Measurements from ENCODE around the gene KCNH2.
"Not testable (repeated sequence)": the region's sequence is repeated elsewhere in the genome, so short reads cannot be mapped to it uniquely, and the experiment has no call there.

The KCNH2 gene

DNA sequence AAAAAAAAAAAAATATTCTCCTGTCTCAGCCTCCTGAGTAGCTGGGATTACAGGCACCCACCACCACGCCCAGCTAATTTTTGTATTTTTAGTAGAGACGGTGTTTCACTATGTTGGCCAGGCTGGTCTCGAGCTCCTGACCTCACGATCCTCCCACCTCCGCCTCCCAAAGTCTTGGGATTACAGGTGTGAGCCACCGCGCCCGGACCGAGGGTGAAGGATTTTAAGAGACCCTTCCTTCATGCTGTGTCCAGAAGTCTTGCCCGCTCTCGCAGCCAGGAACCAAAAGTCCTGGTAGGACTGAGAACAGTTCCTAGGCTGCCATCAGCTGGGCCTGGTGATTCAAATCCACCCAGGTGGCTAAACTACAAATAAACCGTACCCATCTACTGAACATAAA, 33.5 kb upstream of the KCNH2 start:
- Histone ChIP-seq H3K27ac (ENCODE audit: low read depth, low read length) (0 out of 2 replicates have a peak overlapping the region, but pooled peaks have one; percentile 5), H3K4me1 (ENCODE audit: control insufficient read depth, insufficient read depth, low read length, unreplicated experiment) (peaks cover 11% of the 10 kb centered on the region)
- H3K79me2 ChIP-seq (ENCODE audit: control insufficient read depth, insufficient read depth, low read length, unreplicated experiment); H3K4me3 ChIP-seq (ENCODE audit: low read depth, low read length); H2AFZ ChIP-seq (ENCODE audit: low read length, unreplicated experiment); H3K27me3 ChIP-seq (ENCODE audit: insufficient read depth, low read length); H3K36me3 ChIP-seq (ENCODE audit: insufficient read depth, low read length): not testable (repeated sequence)

DNA sequence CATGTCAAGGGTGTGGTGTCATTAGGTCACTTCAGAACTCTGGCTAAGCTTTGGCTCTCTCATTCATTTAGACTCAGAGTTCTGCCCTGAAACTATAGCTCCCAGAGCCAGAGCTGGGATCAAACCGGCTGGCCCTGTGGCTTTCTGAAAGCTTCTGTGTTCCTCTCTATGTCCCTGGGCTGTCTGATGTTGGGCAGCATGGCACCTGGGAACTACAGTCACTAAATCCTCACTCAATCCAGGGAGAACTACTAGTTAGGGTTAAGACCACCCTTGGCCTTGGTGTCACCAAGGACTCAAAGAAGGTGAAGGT, 32.9 kb upstream of the KCNH2 start:
- H2AFZ ChIP-seq (ENCODE audit: low read length, unreplicated experiment) = peak overlapping the region; percentile 23
- peaks cover 11% of the 10 kb centered on the region for H3K4me1 ChIP-seq (ENCODE audit: control insufficient read depth, insufficient read depth, low read length, unreplicated experiment)
- H3K79me2 ChIP-seq (ENCODE audit: control insufficient read depth, insufficient read depth, low read length, unreplicated experiment) = no peaks in the 10 kb centered on the region
- no peak overlapping the region for H3K27ac ChIP-seq (ENCODE audit: low read depth, low read length)
- H3K4me3 ChIP-seq (ENCODE audit: low read depth, low read length) = no peak overlapping the region
- no peaks in the 10 kb centered on the region for H3K27me3 ChIP-seq (ENCODE audit: insufficient read depth, low read length)
- H3K36me3 ChIP-seq (ENCODE audit: insufficient read depth, low read length) = no peaks in the 10 kb centered on the region

DNA sequence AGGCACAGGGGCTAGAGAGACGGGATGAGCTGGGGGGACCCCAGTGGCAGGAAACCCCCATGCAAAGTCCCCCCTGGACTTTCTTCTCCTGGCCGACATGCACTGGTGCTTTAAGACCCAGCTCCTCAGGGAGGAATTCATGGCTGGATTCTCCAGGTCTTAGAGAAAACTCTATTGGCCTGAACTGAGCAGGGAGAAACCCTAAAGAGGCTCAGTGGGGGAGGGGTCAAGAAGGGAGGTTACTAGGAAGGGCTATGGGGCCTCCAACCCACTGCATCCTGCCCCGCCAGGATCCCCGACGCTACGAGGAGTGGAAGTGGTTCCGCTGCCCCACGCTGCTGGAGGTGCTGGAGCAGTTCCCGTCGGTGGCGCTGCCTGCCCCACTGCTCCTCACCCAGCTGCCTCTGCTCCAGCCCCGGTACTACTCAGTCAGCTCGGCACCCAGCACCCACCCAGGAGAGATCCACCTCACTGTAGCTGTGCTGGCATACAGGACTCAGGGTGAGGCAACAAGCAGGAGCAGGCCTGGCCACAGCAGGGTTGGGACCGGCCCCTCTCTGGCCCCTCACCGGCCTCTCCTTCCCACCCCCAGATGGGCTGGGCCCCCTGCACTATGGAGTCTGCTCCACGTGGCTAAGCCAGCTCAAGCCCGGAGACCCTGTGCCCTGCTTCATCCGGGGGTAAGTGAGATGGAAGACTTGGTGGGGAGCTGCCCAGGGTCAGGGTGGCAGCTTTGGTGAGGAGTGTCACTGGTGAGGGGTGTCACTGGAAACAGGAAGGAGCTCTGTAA, 32.4 kb upstream of the KCNH2 start:
- no peak overlapping the region for H3K27ac ChIP-seq (ENCODE audit: low read depth, low read length)
- H3K4me3 ChIP-seq (ENCODE audit: low read depth, low read length) = no peak overlapping the region
- peaks cover 11% of the 10 kb centered on the region for H3K4me1 ChIP-seq (ENCODE audit: control insufficient read depth, insufficient read depth, low read length, unreplicated experiment)
- no peaks in the 10 kb centered on the region for H3K27me3 ChIP-seq (ENCODE audit: insufficient read depth, low read length)
- H2AFZ ChIP-seq (ENCODE audit: low read length, unreplicated experiment) = peak overlapping the region; percentile 23
- no peaks in the 10 kb centered on the region for H3K36me3 ChIP-seq (ENCODE audit: insufficient read depth, low read length)
- H3K79me2 ChIP-seq (ENCODE audit: control insufficient read depth, insufficient read depth, low read length, unreplicated experiment) = no peaks in the 10 kb centered on the region

DNA sequence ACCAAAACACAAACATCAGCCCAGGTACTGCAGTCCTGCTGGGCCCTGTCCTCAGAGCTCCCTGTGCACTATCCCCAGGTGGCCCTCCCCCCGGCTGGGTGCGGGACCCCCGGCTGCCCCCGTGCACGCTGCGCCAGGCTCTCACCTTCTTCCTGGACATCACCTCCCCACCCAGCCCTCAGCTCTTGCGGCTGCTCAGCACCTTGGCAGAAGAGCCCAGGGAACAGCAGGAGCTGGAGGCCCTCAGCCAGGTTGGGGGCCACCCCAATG, 31.9 kb upstream of the KCNH2 start:
- no peak overlapping the region for H3K27ac ChIP-seq (ENCODE audit: low read depth, low read length)
- no peak overlapping the region for H3K4me3 ChIP-seq (ENCODE audit: low read depth, low read length)
- peaks cover 11% of the 10 kb centered on the region for H3K4me1 ChIP-seq (ENCODE audit: control insufficient read depth, insufficient read depth, low read length, unreplicated experiment)
- H3K36me3 ChIP-seq (ENCODE audit: insufficient read depth, low read length) = no peaks in the 10 kb centered on the region
- peaks cover 2% of the 10 kb centered on the region; the same call in 1 of the 2 replicates for H3K27me3 ChIP-seq (ENCODE audit: insufficient read depth, low read length)
- no peaks in the 10 kb centered on the region for H3K79me2 ChIP-seq (ENCODE audit: control insufficient read depth, insufficient read depth, low read length, unreplicated experiment)
- H2AFZ ChIP-seq (ENCODE audit: low read length, unreplicated experiment) = no peak overlapping the region

DNA sequence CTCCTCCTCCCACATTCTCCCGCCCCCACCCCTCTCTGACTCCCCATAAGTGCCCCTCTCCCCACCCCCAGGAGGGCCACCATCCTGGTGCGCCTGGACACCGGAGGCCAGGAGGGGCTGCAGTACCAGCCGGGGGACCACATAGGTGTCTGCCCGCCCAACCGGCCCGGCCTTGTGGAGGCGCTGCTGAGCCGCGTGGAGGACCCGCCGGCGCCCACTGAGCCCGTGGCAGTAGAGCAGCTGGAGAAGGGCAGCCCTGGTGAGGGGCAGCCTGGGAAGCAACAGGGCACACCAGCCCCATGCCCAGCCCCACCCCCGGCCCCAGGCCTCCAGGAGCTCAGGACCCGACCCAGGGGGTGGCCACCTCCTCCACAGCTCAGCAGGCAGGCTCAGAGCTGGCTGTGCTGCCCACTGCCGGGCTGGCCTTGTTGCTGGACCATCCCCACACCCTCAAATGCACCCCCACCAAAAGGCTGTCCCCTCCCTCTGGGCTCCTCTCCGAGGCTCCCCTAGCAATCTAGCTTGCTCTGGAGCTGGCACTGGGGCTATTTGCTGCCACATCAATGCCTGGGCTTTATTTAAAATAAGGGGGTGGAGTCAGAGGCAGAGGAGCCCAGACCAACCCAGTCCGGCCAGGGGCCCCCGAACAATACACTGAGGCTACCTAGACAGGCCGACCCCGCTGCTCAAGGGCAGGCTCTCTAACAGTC, 31.4 kb upstream of the KCNH2 start:
- H3K36me3 ChIP-seq (ENCODE audit: insufficient read depth, low read length) = no peaks in the 10 kb centered on the region
- H3K4me1 ChIP-seq (ENCODE audit: control insufficient read depth, insufficient read depth, low read length, unreplicated experiment) = peaks cover 11% of the 10 kb centered on the region
- peaks cover 2% of the 10 kb centered on the region; the same call in 1 of the 2 replicates for H3K27me3 ChIP-seq (ENCODE audit: insufficient read depth, low read length)
- H3K4me3 ChIP-seq (ENCODE audit: low read depth, low read length) = no peak overlapping the region
- H2AFZ ChIP-seq (ENCODE audit: low read length, unreplicated experiment) = no peak overlapping the region
- no peak overlapping the region for H3K27ac ChIP-seq (ENCODE audit: low read depth, low read length)
- no peaks in the 10 kb centered on the region for H3K79me2 ChIP-seq (ENCODE audit: control insufficient read depth, insufficient read depth, low read length, unreplicated experiment)

DNA sequence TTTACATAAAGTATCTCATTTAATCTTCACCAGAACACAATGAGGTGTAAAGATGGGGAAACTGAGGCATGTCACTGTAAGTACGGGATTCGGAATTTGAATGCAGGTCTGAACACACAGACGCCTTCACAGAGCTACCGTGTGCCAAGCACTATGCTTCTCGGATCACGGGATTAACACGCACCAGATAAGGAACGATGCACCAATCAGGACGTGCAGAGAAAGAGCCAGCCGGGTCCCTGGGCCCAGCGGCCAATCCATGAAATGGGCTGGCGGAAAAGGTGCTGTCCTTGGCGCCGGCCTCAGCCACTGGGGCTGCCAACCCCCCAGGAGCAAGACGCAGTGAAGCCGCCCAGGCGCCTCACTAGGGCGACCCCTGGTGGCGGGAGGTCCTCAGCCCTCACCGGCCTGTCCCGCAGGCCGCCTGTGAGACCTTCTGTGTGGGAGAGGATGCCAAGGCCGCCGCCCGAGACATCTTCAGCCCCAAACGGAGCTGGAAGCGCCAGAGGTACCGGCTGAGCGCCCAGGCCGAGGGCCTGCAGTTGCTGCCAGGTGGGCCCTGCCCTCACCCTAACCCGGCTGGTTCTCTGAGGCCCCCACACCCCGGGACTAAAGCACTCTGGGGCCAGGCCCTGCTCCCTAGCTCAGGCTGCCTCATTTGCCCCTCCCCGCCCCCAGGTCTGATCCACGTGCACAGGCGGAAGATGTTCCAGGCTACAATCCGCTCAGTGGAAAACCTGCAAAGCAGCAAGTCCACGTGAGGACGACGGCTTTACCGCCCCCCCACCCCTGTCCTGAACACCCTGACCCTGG, 30.6 kb upstream of the KCNH2 start:
- Histone ChIP-seq H3K36me3 (ENCODE audit: insufficient read depth, low read length) (no peaks in the 10 kb centered on the region), H3K79me2 (ENCODE audit: control insufficient read depth, insufficient read depth, low read length, unreplicated experiment) (no peaks in the 10 kb centered on the region), H3K27me3 (ENCODE audit: insufficient read depth, low read length) (peaks cover 3% of the 10 kb centered on the region; the same call in 1 of the 2 replicates), H2AFZ (ENCODE audit: low read length, unreplicated experiment) (peak overlapping the region; percentile 58), H3K4me3 (ENCODE audit: low read depth, low read length) (peak overlapping the region; percentile 51), H3K4me1 (ENCODE audit: control insufficient read depth, insufficient read depth, low read length, unreplicated experiment) (peaks cover 11% of the 10 kb centered on the region), H3K27ac (ENCODE audit: low read depth, low read length) (no peak overlapping the region)

DNA sequence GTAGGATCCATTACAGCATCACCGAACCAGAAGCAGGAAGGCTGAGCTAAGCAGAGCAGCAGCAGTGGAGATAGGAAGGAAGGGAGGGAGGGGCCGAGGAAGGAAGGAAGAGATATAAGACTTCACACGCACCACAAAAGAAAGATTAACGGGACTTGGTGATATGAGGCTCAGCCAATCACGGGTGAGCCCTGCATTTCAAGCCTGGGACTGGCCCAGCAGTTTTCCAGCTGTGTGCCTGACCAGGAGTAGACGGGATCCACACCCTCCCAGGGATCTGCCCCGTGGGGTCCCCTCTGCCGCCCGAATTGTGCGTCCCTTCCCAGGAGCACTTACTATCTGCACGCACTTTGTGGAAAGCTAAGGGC, 30.0 kb upstream of the KCNH2 start:
- Histone ChIP-seq H3K27ac (ENCODE audit: low read depth, low read length) (no peak overlapping the region), H3K4me3 (ENCODE audit: low read depth, low read length) (peak overlapping the region; percentile 51), H3K27me3 (ENCODE audit: insufficient read depth, low read length) (peaks cover 6% of the 10 kb centered on the region; the same call in 1 of the 2 replicates), H3K36me3 (ENCODE audit: insufficient read depth, low read length) (no peaks in the 10 kb centered on the region), H3K4me1 (ENCODE audit: control insufficient read depth, insufficient read depth, low read length, unreplicated experiment) (peaks cover 11% of the 10 kb centered on the region), H2AFZ (ENCODE audit: low read length, unreplicated experiment) (no peak overlapping the region), H3K79me2 (ENCODE audit: control insufficient read depth, insufficient read depth, low read length, unreplicated experiment) (no peaks in the 10 kb centered on the region)

DNA sequence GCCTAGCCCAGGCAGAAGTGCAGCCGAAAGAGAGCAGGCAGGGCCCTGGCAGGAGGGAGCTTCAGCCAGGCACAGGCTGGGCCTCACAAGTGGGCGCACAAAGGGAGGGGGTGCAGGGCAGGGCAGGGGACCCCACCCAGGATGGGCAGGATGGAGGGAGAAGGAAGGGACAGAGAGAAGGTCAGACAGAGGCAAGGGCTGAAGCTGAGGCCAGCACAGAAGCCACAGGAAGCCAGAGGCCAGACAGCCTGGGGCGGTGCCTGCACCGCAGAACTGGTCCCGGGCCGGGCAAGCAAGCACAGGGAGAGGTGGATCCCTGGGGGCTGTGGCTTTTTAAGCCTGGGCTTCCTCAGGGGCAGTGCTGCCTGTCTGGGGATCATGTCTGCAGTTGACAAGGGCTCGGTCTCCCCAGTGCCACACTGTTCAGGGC, 29.4 kb upstream of the KCNH2 start:
- H3K27ac ChIP-seq (ENCODE audit: low read depth, low read length) = no peak overlapping the region
- no peak overlapping the region for H3K4me3 ChIP-seq (ENCODE audit: low read depth, low read length)
- H3K27me3 ChIP-seq (ENCODE audit: insufficient read depth, low read length) = peaks cover 6% of the 10 kb centered on the region; the same call in 1 of the 2 replicates
- H3K36me3 ChIP-seq (ENCODE audit: insufficient read depth, low read length) = no peaks in the 10 kb centered on the region
- no peak overlapping the region for H2AFZ ChIP-seq (ENCODE audit: low read length, unreplicated experiment)
- H3K79me2 ChIP-seq (ENCODE audit: control insufficient read depth, insufficient read depth, low read length, unreplicated experiment) = no peaks in the 10 kb centered on the region
- peaks cover 8% of the 10 kb centered on the region for H3K4me1 ChIP-seq (ENCODE audit: control insufficient read depth, insufficient read depth, low read length, unreplicated experiment)

DNA sequence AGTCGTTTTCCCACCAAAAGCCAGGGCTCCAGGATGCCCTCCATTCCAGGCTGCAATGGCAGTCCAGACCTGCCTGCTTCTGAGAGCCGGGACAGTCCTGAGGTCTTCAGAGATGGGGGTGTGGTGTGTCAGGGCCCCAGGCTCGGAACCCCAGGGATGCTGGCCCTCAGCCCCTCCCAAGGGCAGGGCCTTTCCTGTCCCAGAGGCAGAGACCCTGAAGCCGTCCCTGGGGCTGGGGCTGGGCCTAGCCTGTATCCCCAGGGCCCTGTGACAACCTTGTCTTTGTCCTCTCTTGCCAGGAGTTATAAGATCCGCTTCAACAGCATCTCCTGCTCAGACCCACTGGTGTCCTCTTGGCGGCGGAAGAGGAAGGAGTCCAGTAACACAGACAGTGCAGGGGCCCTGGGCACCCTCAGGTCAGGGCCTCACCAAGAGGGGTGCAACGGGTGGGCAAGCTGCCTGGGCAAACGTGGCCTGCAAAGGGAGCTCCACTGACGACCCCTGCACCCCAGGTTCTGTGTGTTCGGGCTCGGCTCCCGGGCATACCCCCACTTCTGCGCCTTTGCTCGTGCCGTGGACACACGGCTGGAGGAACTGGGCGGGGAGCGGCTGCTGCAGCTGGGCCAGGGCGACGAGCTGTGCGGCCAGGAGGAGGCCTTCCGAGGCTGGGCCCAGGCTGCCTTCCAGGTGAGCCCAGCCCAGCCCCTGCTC, 28.6 kb upstream of the KCNH2 start:
- H3K27me3 ChIP-seq (ENCODE audit: insufficient read depth, low read length) = peaks cover 6% of the 10 kb centered on the region; the same call in 1 of the 2 replicates
- peaks cover 4% of the 10 kb centered on the region for H3K4me1 ChIP-seq (ENCODE audit: control insufficient read depth, insufficient read depth, low read length, unreplicated experiment)
- H3K79me2 ChIP-seq (ENCODE audit: control insufficient read depth, insufficient read depth, low read length, unreplicated experiment) = no peaks in the 10 kb centered on the region
- H3K27ac ChIP-seq (ENCODE audit: low read depth, low read length) = no peak overlapping the region
- H2AFZ ChIP-seq (ENCODE audit: low read length, unreplicated experiment) = no peak overlapping the region
- no peaks in the 10 kb centered on the region for H3K36me3 ChIP-seq (ENCODE audit: insufficient read depth, low read length)
- H3K4me3 ChIP-seq (ENCODE audit: low read depth, low read length) = no peak overlapping the region

DNA sequence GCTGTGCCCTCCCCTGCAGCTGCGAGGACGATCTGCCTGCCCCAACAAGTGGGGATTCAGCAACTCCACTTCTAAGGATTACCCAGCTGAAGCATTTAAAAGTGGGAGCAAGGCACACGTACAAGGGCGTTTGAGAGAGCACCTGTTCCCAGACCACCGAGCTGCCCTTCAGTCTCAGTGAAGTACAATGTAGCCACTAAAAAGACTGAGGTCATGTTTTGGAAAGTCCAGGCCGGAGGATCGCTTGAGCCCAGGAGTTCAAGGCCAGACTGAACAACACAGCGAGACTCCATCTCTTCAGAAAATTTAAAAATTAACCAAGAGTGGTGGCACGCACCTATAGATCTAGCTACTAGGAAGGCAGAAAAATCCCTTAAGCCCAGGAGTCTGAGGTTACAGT, 27.4 kb upstream of the KCNH2 start:
- Histone ChIP-seq H3K36me3 (ENCODE audit: insufficient read depth, low read length) (no peaks in the 10 kb centered on the region), H3K27me3 (ENCODE audit: insufficient read depth, low read length) (peaks cover 6% of the 10 kb centered on the region; the same call in 1 of the 2 replicates), H3K27ac (ENCODE audit: low read depth, low read length) (no peak overlapping the region), H2AFZ (ENCODE audit: low read length, unreplicated experiment) (no peak overlapping the region), H3K4me3 (ENCODE audit: low read depth, low read length) (no peak overlapping the region), H3K4me1 (ENCODE audit: control insufficient read depth, insufficient read depth, low read length, unreplicated experiment) (peaks cover 4% of the 10 kb centered on the region), H3K79me2 (ENCODE audit: control insufficient read depth, insufficient read depth, low read length, unreplicated experiment) (no peaks in the 10 kb centered on the region)
